ENCODE data around the gene ANKRD63. TPM values are rescaled to one million over a fixed set of nuclear protein-coding genes. Genes with fewer than 3 reads are reported as not detected.

Gene ANKRD63
- total and polyA plus RNA-seq, 10 of the 15 experiments (the other 5 are each of a cell fraction or from before 2014, with no cell fraction given): not detected

DNA sequence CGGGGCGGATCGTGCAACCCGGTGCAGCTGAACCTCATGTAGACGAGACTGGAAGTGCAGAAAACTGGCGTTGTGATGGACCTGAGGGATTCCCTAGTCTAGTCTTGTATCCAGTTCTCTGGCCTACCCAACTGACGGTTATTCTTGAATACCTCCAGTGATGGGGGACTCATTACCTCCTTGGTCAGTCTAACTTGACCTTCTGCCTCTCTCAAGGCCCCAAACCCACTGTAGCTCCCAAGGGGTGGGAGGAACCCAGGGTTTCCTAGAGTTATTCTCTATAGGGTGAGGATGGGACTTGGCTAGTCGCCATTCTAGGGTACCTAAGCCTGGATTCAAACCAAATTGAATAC, 32.6 kb downstream of the ANKRD63 start:
- no peak for ATAC-seq
- Histone ChIP-seq H3K79me2 (ENCODE audit: control insufficient read depth, insufficient read depth, low read length) (no peaks in the 10 kb centered on the region), H3K9ac (ENCODE audit: control insufficient read depth, insufficient read depth, low read length) (no peak overlapping the region), H3K36me3 (ENCODE audit: control insufficient read depth in 2 of 2, insufficient read depth in 2 of 2, low read length in 1 of 2) (no peaks in the 10 kb centered on the region), H3K4me1 (ENCODE audit: control insufficient read depth, insufficient read depth, low read length) (no peaks in the 10 kb centered on the region), H3K27me3 (replicated peaks in 1 of 2; ENCODE audit: control insufficient read depth in 2 of 2, insufficient read depth in 2 of 2, low read length in 1 of 2) (peaks cover 0 to 9% of the 10 kb centered on the region in 2 experiments; a peak in 3 of 4 replicates), H3K4me3 (no peak overlapping the region), H3K9me3 (replicated peaks; ENCODE audit: control insufficient read depth, insufficient read depth, low read length) (no peaks in the 10 kb centered on the region), H4K20me1 (ENCODE audit: control insufficient read depth, insufficient read depth) (no peaks in the 10 kb centered on the region), H3K27ac (ENCODE audit: control insufficient read depth, insufficient read depth) (no peak overlapping the region), H2AFZ (ENCODE audit: control insufficient read depth, low read depth, low read length) (no peak overlapping the region), H3K4me2 (ENCODE audit: control insufficient read depth, insufficient read depth) (no peak overlapping the region)
- ChIA-PET SMC1A (ENCODE audit: uncharacterized antibody, unreplicated experiment) (no interaction called here), CTCF (interaction anchor here (0.7 to 2.1 kb wide), 2 partner anchors 33 to 214 kb away, joined by 3 to 10 read pairs; no protein-coding TSS in a partner anchor), RAD21 (ENCODE audit: unreplicated experiment) (interaction anchor here (0.8 to 1.4 kb wide), 2 partner anchors 25 to 33 kb away, joined by 3 to 4 read pairs; no protein-coding TSS in a partner anchor), POLR2A (no interaction called here)
- WGBS (ENCODE audit: insufficient coverage, insufficient replicate concordance, low lambda C conversion rate, missing lambda C conversion rate): 56% methylated on average over 8 of the region's 8 CpGs
- in situ Hi-C loops (cut with MboI): no loop called here
- FAIRE-seq: no peak
- intact Hi-C loops (cut with micrococcal nuclease; ENCODE audit: unreplicated experiment): no loop called here
- TF ChIP-seq BCL3 (IDR thresholded peaks at IDR 0.05; ENCODE audit: borderline replicate concordance, insufficient read depth, low read depth, low read length, poor library complexity, severe bottlenecking): no peak
- TF ChIP-seq KDM1A (IDR thresholded peaks at IDR 0.05; ENCODE audit: borderline replicate concordance): no peak
- no peak for TF ChIP-seq RB1 (IDR thresholded peaks at IDR 0.05; ENCODE audit: borderline replicate concordance)
- TF ChIP-seq RFX5 (IDR thresholded peaks at IDR 0.05; ENCODE audit: low read depth, low read length): no peak
- no peak for TF ChIP-seq KLF5 (IDR thresholded peaks at IDR 0.05; ENCODE audit: partially characterized antibody)
- TF ChIP-seq CBX3 (IDR thresholded peaks at IDR 0.05; ENCODE audit: borderline replicate concordance, low read depth): no peak
- TF ChIP-seq PAX8 (IDR thresholded peaks at IDR 0.05): no peak
- TF ChIP-seq ESRRA (IDR thresholded peaks at IDR 0.05; ENCODE audit: low read length): no peak
- TF ChIP-seq RAD51 (IDR thresholded peaks at IDR 0.05): no peak
- TF ChIP-seq, protein P1, sequence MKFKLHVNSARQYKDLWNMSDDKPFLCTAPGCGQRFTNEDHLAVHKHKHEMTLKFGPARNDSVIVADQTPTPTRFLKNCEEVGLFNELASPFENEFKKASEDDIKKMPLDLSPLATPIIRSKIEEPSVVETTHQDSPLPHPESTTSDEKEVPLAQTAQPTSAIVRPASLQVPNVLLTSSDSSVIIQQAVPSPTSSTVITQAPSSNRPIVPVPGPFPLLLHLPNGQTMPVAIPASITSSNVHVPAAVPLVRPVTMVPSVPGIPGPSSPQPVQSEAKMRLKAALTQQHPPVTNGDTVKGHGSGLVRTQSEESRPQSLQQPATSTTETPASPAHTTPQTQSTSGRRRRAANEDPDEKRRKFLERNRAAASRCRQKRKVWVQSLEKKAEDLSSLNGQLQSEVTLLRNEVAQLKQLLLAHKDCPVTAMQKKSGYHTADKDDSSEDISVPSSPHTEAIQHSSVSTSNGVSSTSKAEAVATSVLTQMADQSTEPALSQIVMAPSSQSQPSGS (IDR thresholded peaks at IDR 0.05; ENCODE audit: low read length): no peak
- no TSS peak for BruUV-seq (replicated peaks)
- no peak for DNase-seq (ENCODE audit: low read depth, low spot score)

Data from GM12878 (cell line).